GM21723 (cell line): ENCODE data around the gene EML4.

Source experiments
- ATAC-seq: cut with Tn5 transposase; IDR thresholded peaks from one replicate; pipeline ENCODE4 v1.9.1; 2021; ENCODE audit warnings: mild to moderate bottlenecking, moderate library complexity; ENCODE audit not compliant: unreplicated experiment

The EML4 gene

DNA sequence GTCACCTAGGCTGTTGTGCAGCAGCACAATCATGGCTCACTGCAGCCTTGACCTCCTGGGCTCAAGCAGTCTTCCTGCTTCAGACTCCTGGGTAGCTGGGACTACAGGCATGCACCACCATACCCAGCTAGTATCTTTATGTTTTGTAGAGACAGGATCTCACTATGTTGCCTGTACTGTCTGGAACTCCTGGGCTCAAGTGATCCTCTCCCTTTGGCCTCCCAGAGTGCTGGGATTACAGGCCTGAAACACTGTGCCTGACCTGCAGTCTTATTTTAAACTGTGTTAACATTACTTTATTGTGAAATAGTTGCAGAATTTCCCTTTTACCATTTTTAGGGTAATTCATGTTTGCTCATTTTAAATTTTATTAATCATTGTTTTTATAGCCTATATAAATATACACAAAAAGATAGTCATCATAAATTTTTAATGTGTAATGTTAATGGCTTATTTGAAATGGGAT, 24.6 kb downstream of the EML4 start:
- ATAC-seq, result no peak

DNA sequence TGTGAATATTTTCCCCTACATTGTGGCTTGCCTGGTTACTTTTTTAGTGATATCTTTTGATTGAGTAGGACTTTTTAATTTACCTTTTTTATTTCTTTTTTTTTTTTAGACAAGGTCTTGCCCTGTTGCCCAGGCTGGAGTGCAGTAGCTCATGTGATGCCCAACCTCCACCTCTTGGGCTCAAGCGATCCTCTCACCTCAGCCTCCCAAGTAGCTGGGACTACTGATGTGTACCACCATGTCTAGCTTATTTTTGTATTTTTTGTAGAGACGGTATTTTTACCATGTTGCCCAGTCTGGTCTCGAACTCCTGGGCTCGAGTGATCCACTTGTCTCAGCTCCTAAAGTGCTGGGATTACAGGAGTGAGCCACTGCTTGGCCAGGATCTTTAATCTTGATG, 25.3 kb downstream of the EML4 start:
- no peak for ATAC-seq

DNA sequence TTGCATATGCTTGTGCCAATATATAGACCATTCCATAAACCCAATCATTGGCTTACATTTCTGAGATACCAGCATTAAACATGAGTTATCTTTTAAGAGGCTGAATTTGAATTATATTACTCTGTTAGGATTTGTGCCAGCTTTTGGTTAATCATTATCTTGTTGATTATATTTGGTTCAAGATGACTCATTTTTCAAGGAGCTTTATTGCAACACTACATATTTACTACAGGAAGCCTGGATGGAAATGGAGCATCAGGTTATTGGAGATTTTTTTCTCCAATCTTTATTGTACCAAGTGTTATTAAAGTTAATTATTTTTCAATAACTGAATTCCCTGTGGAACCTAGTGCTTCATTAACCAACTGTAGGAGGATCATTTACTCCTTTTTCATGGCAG, 26.4 kb downstream of the EML4 start:
- ATAC-seq, result no peak

DNA sequence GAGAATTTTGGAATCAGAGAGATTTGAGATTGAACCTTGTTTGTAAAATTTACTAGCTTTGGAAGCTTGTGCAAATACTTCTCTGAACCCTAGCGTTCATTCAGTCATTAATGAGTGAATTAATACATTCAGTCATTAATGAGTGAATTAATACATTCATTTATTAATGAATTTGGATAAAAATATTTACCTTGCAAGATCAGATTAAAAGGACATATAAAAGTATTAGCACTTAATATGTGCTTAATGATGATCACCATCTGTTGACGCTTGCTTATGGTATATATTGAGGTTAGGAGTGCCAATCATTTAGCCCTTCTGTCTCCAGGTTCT, 26.9 kb downstream of the EML4 start:
- ATAC-seq, result no peak

DNA sequence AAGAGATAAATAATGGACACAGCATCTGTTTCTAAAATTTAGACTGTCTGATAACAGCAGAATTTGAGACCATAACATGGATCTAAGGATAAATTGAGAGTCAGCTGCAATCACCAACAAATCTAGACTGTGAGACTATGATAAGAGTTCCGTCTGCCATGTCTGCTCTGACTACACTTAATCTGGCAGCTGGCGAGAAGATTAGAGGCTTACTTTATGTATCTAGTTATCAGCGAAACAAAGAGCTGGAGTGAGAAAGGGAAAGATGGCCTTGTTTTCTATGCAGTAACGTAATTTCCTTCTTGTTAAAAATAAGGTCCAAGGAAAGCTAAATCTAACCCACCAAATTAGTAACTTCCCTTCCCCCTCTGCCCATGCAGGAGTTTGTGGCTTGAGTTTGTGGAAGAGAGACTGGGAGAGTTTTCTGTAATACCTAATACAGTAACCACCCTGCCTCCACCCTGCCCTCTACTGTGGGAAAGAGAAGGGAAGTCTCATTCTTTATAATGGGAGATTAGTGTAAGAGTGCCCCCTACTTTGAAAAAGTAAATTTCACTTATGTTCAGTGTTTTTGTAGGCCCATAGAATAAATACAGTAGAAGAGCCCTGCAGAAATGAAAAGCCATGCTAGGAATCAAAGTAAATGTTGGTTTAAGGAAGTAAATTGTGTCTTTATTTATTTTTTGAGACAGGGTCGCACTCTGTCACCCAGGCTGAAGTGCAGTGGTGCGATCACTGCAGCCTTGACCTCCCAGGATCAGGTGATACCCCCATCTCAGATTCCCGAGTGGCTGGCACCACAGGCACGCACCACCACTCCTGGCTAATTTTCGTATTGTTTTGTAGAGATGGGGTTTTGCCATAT, 27.5 kb downstream of the EML4 start:
- no peak for ATAC-seq

GRCh38 chr2:42197792-42198191, 28.6 kb downstream of the EML4 start:
- ATAC-seq, result no peak

DNA sequence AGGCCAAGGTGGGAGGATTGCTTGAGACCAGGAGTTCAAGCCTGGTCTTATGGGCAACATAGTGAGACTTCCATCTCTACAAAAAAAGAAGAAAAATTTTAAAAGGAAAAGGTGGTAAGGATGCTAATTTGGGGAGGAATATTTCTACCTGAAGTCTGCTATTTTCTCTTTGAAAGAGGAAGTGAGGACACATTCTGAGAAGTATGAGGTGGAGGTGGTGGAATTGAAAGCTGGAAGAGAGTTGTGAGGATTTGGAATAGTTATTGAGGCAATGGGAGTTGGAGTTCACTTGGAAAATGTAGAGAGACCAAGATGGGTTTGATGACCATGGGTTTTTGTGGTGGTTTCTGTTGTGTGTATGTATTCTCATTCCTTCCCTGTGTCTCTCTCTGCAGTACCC, 29.3 kb downstream of the EML4 start:
- ATAC-seq, result no peak

DNA sequence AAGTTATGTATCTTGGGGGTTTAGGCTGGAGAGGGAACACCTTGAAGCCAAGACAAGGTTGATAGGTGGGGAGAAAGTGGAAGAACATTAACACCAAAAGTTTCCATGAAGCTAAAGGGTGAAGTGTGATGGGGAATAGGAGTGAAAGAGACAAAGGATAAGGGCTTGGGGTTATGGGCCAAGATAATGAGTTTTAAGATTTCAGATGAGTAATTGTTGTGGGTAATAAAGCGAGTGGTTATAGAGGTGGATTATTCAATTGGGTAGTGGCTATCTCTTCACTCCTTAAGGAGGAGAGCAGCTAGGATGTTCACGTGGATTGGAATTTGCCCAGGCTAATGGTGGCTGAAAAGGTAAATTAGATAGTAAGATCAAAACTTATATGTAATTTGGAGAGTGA, 29.8 kb downstream of the EML4 start:
- no peak for ATAC-seq

DNA sequence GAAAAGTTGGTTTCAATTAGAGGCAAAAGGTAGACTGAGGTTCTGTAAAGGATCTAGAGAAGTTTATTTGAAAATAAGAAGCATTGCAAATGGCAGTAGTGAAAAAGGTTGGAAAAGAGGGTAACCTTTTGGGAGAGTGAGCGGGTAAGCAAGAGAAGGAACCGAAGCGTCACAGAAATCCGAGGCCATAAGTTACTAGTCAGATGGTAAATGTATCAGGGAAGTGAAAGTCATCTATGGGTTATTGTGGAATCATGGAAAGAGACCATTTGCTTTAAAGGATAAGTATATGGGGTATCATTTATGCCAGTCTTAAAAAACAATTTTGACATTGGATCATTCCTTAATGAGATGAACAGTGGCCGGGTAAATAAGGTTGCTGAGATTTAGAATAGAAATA, 30.5 kb downstream of the EML4 start:
- no peak for ATAC-seq

- ATAC-seq, result no peak
Measured at GRCh38 chr2:42200926-42201855, 32.0 kb downstream of the EML4 start.

GRCh38 chr2:42202634-42203008, 33.5 kb downstream of the EML4 start:
- no peak for ATAC-seq

- ATAC-seq, result no peak
Measured at GRCh38 chr2:42203792-42204191, 34.6 kb downstream of the EML4 start.

GRCh38 chr2:42205337-42205736, 36.2 kb downstream of the EML4 start:
- ATAC-seq, result no peak

- no peak for ATAC-seq
Measured at GRCh38 chr2:42207826-42208225, 38.7 kb downstream of the EML4 start.

DNA sequence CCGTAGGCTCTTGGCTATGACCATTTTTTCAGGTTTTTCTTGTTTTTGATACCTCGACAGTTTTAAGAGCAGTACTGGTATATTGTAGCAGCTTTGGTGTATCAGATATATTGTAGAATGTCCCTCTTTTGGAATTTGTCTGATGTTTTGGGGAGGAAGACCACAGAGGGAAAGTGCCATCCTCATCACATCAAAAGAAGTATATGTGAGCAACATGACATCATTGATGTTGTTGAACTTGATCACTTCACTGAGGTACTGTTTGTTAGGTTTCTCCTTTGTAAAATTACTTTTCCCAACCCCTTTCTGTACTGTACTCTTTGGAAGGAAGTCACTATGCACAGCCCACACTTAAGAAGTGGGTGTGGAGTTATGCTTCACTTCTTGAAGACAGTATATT, 41.0 kb downstream of the EML4 start:
- ATAC-seq, result no peak

GRCh38 chr2:42211291-42211690, 42.1 kb downstream of the EML4 start:
- ATAC-seq, result no peak

GRCh38 chr2:42214669-42215068, 45.5 kb downstream of the EML4 start:
- no peak for ATAC-seq

DNA sequence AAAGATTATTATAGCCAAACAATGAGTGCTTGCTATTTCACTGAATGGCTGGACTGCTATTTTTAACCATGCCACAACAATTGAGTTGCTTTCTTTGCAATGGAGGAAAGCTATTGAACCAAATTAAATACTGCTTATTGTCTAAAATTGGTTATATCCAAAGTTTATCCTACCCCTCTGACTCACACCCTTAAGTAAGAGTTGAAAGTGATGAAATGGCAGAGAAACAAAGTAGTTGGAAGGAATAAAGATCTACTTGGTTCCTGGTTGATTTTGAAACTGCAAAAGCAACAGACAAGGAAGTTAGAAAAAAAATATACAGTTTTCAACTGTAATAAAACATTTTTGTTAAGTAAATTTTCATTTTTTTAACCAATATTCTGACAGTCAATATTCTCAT, 47.5 kb downstream of the EML4 start:
- no peak for ATAC-seq

DNA sequence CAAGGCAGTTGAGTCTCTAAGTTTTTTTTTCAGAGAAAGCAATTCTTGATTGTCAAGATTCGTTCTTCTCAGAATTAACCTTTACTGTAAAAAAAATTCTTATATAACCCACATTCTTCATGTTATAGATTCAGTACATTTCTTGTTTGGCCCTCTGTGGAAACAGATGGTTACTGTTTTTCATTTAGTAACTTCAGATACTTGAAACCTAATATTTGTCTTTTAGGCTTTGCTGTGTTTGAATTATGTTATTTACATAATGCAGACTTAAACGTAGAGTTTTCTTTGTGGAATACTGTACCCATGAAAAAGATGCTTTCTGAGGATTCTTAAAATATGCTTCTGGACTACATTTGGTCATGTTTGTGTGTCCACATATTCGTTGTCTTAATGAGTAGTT, 48.2 kb downstream of the EML4 start:
- ATAC-seq, result no peak

- ATAC-seq, result no peak
Measured at GRCh38 chr2:42217914-42218313, 48.8 kb downstream of the EML4 start.

DNA sequence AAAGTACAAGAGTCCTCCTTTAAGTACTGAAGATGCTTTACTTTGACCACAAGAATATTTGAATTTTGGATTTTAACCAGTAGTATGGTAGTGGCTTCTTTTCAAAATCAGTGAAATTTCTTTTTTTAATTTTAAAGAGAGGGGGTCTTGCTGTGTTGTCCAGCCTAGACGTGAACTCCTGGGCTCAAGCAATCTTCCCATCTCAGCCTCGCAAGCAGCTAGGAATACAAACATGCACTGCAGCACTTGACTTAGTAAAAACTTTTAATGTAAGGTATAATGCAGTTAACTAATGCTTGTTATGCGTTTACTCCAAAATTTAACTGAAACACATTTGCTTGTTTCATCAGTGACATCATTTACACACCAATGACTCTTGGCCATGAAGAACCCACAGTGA, 49.6 kb downstream of the EML4 start:
- ATAC-seq, result no peak

DNA sequence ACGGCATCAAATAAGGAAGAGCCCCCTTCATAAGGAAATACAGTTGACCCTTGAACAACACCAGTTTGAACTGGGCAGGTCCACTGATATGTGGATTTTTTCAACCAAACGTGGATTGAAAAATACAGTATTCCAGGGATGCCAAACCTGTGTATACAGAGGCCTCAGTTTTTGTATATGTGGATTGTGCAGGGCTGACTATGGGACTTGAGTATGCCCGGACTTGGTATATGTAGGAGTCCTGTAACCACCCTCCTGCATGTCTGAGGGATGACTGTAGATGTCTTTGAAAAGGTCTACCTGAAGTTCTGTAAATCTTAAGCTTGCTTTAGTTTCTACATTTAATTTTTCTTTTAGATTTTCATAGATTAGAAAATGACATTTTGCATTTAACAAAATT, 50.0 kb downstream of the EML4 start:
- ATAC-seq, result no peak
